ENCODE measurements around the gene TMEM109. TPM values are rescaled to one million over a fixed set of nuclear protein-coding genes. Genes with fewer than 3 reads are reported as not detected.

Gene TMEM109
- total and polyA plus RNA-seq, 9 of the 15 experiments (the other 6 are each of a cell fraction or from before 2014, with no cell fraction given) = 9.2 to 71.3 (median 30.5) TPM

- no peak for DNase-seq (ENCODE audit: extremely low read depth in 1 of 4, low spot score in 3 of 4)
- ChIA-PET CTCF (ENCODE audit: low intra/inter-chr PET ratio) (no interaction called here), POLR2A (interaction anchor here (1.5 kb wide), 1 partner anchor 8 kb away, joined by 5 read pairs; the partner anchor contains the start of gene TMEM109)
- in situ Hi-C loops (cut with MboI) = no loop called here
- intact Hi-C loops (cut with micrococcal nuclease) = no loop called here
- H3K36me3 ChIP-seq (ENCODE audit: control insufficient read depth, insufficient read depth, low read length) = peaks cover 48% of the 10 kb centered on the region
- no peak overlapping the region for H2AFZ ChIP-seq (ENCODE audit: low read depth, low read length)
- H3K9ac ChIP-seq (ENCODE audit: insufficient read depth in 1 of 2, low read depth in 2 of 2, low read length in 2 of 2) = no peak overlapping the region
- H4K20me1 ChIP-seq (replicated peaks; ENCODE audit: control insufficient read depth, insufficient read depth, low read length) = peaks cover 5% of the 10 kb centered on the region; the same call in 1 of the 2 replicates
- no peak for ATAC-seq
- no peak for FAIRE-seq
- no peak overlapping the region for H3K4me2 ChIP-seq (ENCODE audit: insufficient read depth, low read length)
- TF ChIP-seq, protein P1, sequence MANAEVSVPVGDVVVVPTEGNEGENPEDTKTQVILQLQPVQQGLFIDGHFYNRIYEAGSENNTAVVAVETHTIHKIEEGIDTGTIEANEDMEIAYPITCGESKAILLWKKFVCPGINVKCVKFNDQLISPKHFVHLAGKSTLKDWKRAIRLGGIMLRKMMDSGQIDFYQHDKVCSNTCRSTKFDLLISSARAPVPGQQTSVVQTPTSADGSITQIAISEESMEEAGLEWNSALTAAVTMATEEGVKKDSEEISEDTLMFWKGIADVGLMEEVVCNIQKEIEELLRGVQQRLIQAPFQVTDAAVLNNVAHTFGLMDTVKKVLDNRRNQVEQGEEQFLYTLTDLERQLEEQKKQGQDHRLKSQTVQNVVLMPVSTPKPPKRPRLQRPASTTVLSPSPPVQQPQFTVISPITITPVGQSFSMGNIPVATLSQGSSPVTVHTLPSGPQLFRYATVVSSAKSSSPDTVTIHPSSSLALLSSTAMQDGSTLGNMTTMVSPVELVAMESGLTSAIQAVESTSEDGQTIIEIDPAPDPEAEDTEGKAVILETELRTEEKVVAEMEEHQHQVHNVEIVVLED (CRISPR knock-in tag; IDR thresholded peaks at IDR 0.05) = no peak
- TF ChIP-seq POLR2G (IDR thresholded peaks at IDR 0.05; ENCODE audit: low read depth, low read length) (0 out of 2 replicates have a peak, but pooled peaks have one; percentile 27), MTA3 (IDR thresholded peaks at IDR 0.05; ENCODE audit: borderline replicate concordance) (no peak)
- H3K9me1 ChIP-seq (ENCODE audit: control insufficient read depth, insufficient read depth, low read length) = no peaks in the 10 kb centered on the region
- BruUV-seq (replicated peaks) = no TSS peak
- no peak overlapping the region for H3K27ac ChIP-seq (ENCODE audit: extremely low read depth, low read depth, low read length)
- H3K9me3 ChIP-seq (replicated peaks; ENCODE audit: control insufficient read depth, insufficient read depth, low read depth, low read length) = no peaks in the 10 kb centered on the region
- H3K4me1 ChIP-seq (replicated peaks in 1 of 2; ENCODE audit: control insufficient read depth in 2 of 2, insufficient read depth in 2 of 2, low read length in 2 of 2) = peaks cover 7 to 22% of the 10 kb centered on the region in 2 experiments; a peak in 4 of 5 replicates
- H3K4me3 ChIP-seq = no peak overlapping the region
- H3K79me2 ChIP-seq (ENCODE audit: control insufficient read depth, insufficient read depth, low read length) = peaks cover 23% of the 10 kb centered on the region; the same call in 2 of the 3 replicates
- 85% methylated on average over 20 of the region's 23 CpGs for whole genome bisulfite sequencing (ENCODE audit: insufficient coverage, low coverage, missing lambda C conversion rate)
- H3K27me3 ChIP-seq (ENCODE audit: control insufficient read depth in 2 of 2, insufficient read depth in 2 of 2, low read length in 2 of 2) = peaks cover 22 to 25% of the 10 kb centered on the region in 2 experiments
These were observed 7.9 kb downstream of the TMEM109 start for GRCh38 chr11:60921777-60922335.

Data from K562 (cell line).